AG04450 (cell line): ENCODE results near the gene LARP1. TPM values are rescaled to one million over a fixed set of nuclear protein-coding genes. Genes with fewer than 3 reads are reported as not detected.
"Not testable (repeated sequence)": the region's sequence is repeated elsewhere in the genome, so short reads cannot be mapped to it uniquely, and the experiment has no call there.

Experiments used
- CTCF ChIA-PET: fragments of 300-600, 350-600 bp; formaldehyde crosslinking; extraction: SDS; loops from one replicate; lab custom pipeline; 2022; ENCODE audit warnings: antibody characterized with exemption, inconsistent platforms; lab: Charles Lee
- POLR2A ChIA-PET: fragments of 350-600 bp; formaldehyde crosslinking; extraction: SDS; loops from one replicate; lab custom pipeline; 2021; ENCODE audit warnings: antibody characterized with exemption, inconsistent platforms; lab: Yijun Ruan, JAX
- DNase-seq: peaks from one replicate; pipeline ENCODE4 v3.0.0-alpha.2; 2011; ENCODE audit warnings: low read depth, low spot score
- H3K27ac ChIP-seq: one replicate; pipeline ENCODE4 v1.5.1; 2012; ENCODE audit warnings: low read depth, low read length, control low read depth
- H3K27me3 ChIP-seq: one replicate; pipeline ENCODE4 v1.6.0; 2012; ENCODE audit warnings: low read length; ENCODE audit not compliant: control insufficient read depth, insufficient read depth
- H3K4me3 ChIP-seq: 2 replicates; pipeline ENCODE4 v1.5.1; 2011; ENCODE audit warnings: mild to moderate bottlenecking, low read depth, low read length, control low read depth
- H3K9me3 ChIP-seq: 2 replicates; pipeline ENCODE4 v1.5.1; 2012; ENCODE audit warnings: low read length; ENCODE audit not compliant: control insufficient read depth, insufficient read depth
- polyA plus RNA-seq: library from polyadenylated mRNA; depleted of rRNA; stranded (reverse); fragments of >200 nt; gene quantifications from 2 replicates; pipeline ENCODE4 v1.2.3, GENCODE V29; 2011
- TF ChIP-seq, protein P1 (sequence below): IDR thresholded peaks from 2 replicates; pipeline ENCODE4 v1.5.1; 2011; ENCODE audit warnings: low read depth, low read length, control low read depth, inconsistent platforms

LARP1 gene
- polyA plus RNA-seq, 1 experiment: 54.9 TPM

DNA sequence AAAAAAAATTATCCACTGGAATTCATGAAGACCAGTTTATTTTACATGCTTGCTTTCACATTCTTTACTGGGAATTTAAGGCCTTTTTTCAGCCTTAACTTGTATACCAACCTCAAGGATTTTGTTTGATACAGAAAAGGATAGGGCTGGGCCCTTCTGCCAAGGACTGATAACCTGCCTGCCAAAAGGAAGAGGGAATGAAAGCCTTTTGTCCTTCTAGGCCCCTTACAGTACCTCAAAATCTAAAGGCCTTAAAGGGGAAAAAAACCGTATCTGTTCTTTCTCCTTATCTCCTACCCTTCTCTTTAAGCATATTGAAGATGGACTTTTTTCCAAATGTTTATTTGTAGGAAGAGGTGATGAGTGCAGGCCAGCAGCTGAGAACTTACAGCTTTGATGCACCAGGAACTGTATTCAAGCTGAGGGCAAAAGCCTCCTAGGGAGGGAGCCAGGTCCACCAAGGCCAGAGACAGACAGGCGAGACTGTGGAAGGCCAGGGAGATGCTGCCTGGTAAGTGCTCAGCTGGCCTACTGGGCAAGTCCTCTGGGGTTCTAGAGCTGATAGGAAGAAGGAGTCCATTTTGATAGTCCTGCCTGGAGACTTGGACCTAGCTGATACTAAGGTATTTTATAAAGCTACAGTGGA is 63.4 kb downstream of the LARP1 start:
- Histone ChIP-seq H3K27me3 (no peaks in the 10 kb centered on the region), H3K4me3 (no peak overlapping the region), H3K9me3 (no peaks in the 10 kb centered on the region), H3K27ac (no peak overlapping the region)
- ChIA-PET CTCF (interaction anchor here (0.9 kb wide), 1 partner anchor 168 kb away, joined by 3 read pairs; no protein-coding TSS in a partner anchor), POLR2A (interaction anchor here (0.7 to 1.1 kb wide), 2 partner anchors 136 to 172 kb away, joined by 3 to 5 read pairs; no protein-coding TSS in a partner anchor)
- TF ChIP-seq, protein P1, sequence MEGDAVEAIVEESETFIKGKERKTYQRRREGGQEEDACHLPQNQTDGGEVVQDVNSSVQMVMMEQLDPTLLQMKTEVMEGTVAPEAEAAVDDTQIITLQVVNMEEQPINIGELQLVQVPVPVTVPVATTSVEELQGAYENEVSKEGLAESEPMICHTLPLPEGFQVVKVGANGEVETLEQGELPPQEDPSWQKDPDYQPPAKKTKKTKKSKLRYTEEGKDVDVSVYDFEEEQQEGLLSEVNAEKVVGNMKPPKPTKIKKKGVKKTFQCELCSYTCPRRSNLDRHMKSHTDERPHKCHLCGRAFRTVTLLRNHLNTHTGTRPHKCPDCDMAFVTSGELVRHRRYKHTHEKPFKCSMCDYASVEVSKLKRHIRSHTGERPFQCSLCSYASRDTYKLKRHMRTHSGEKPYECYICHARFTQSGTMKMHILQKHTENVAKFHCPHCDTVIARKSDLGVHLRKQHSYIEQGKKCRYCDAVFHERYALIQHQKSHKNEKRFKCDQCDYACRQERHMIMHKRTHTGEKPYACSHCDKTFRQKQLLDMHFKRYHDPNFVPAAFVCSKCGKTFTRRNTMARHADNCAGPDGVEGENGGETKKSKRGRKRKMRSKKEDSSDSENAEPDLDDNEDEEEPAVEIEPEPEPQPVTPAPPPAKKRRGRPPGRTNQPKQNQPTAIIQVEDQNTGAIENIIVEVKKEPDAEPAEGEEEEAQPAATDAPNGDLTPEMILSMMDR: no peak
- DNase-seq: no peak

DNA sequence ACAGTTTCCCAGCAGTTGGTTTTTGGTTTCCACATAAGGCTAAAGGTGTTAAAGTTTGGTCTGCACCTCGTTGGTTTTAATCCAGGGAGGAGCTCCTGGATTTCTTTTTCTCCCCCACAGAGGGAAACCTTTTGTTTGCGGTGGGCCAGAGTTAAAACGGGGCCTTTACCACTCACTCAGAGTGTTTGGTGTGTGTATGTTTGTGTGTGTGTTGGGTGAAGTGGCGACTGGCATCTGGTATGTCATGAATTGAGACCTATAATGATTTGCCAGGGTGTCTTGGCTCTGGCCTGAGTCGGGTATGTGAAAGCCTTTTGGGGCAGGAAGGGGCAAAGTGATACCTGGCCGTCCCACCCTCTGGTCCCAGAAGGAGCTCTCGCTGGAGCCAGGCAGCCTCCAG is 64.4 kb downstream of the LARP1 start:
- Histone ChIP-seq H3K9me3 (no peaks in the 10 kb centered on the region), H3K27me3 (no peaks in the 10 kb centered on the region), H3K4me3 (no peak overlapping the region), H3K27ac (no peak overlapping the region)
- DNase-seq: no peak
- TF ChIP-seq, protein P1: no peak
- ChIA-PET CTCF (interaction anchor here (0.5 to 0.9 kb wide), 2 partner anchors 10 to 169 kb away, joined by 3 to 5 read pairs; no protein-coding TSS in a partner anchor), POLR2A (interaction anchor here (0.6 to 1.1 kb wide), 2 partner anchors 137 to 167 kb away, joined by 4 to 5 read pairs; no protein-coding TSS in a partner anchor)

DNA sequence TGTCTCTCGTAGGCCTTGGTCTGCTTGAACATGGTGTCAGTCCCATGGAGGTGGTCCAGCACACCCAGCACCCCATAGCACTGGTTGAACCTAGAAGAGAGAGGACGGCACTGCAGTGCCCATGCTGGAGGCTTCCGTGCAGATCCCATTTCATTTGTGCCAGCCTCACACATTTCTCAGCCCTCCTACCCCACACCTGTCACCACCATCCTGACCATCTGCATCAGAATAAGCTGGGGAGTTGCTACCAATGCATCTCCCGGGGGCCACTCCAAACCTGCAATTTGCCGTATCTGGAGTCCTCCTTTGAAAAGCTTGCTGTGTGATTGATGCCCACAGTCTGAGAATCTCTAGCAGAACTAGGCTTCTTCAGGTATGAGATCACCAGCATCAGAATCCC is 65.2 kb downstream of the LARP1 start:
- TF ChIP-seq, protein P1: no peak
- no peaks in the 10 kb centered on the region for H3K9me3 ChIP-seq
- no peaks in the 10 kb centered on the region for H3K27me3 ChIP-seq
- no peak overlapping the region for H3K27ac ChIP-seq
- no peak for DNase-seq
- POLR2A ChIA-PET: interaction anchor here (0.6 kb wide), 1 partner anchor 168 kb away, joined by 4 read pairs; no protein-coding TSS in a partner anchor
- CTCF ChIA-PET: no interaction called here
- no peak overlapping the region for H3K4me3 ChIP-seq

DNA sequence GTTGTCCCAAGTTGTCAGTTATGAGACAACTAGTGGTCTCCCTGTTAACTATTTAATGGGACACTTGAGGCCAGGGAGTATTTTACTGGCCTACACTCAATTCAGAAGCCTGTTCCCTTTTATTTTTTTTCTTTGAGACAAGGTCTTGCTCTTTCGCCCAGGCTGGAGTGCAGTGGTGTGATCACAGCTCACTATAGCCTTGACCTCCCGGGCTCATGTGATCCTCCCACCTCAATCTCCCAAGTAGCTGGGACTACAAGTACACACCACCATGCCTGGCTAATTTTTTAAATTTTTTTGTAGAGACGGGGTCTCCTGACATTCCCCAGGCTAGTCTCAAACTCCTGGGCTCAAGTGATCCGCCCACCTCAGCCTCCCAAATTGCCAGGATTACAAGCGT is 67.7 kb downstream of the LARP1 start:
- H3K27ac ChIP-seq, POLR2A ChIA-PET, H3K4me3 ChIP-seq, H3K9me3 ChIP-seq, H3K27me3 ChIP-seq, DNase-seq: not testable (repeated sequence)
- CTCF ChIA-PET: interaction anchor here (1.3 kb wide), 1 partner anchor 12 kb away, joined by 3 read pairs; no protein-coding TSS in a partner anchor

- H3K27ac ChIP-seq: no peak overlapping the region
- ChIA-PET POLR2A (no interaction called here), CTCF (no interaction called here)
- H3K9me3 ChIP-seq: no peaks in the 10 kb centered on the region
- TF ChIP-seq, protein P1: no peak
- H3K27me3 ChIP-seq: no peaks in the 10 kb centered on the region
- H3K4me3 ChIP-seq: no peak overlapping the region
- DNase-seq: no peak
Measured at GRCh38 chr5:154823605-154824004, 68.4 kb downstream of the LARP1 start.
